GM19193 (cell line): ENCODE data around the gene CYP19A1.

ENCODE experiments used
- POLR2A ChIP-seq: IDR thresholded peaks from 4 replicates; pipeline ENCODE4 v1.6.1; 2011; ENCODE audit not compliant: insufficient read depth, insufficient read length; ENCODE audit errors: extremely low read depth

Gene CYP19A1

GRCh38 chr15:51267051-51267702 lies 71.2 kb downstream of the CYP19A1 start:
- TF ChIP-seq POLR2A: no peak

- no peak for TF ChIP-seq POLR2A
Measured at GRCh38 chr15:51266656-51267050, 71.7 kb downstream of the CYP19A1 start.

GRCh38 chr15:51265037-51265555 lies 73.3 kb downstream of the CYP19A1 start:
- no peak for TF ChIP-seq POLR2A

GRCh38 chr15:51263726-51264125 lies 74.7 kb downstream of the CYP19A1 start:
- TF ChIP-seq POLR2A: no peak

- no peak for TF ChIP-seq POLR2A
Measured at GRCh38 chr15:51263116-51263515, 75.3 kb downstream of the CYP19A1 start.

GRCh38 chr15:51262463-51262862 lies 75.9 kb downstream of the CYP19A1 start:
- TF ChIP-seq POLR2A: no peak

GRCh38 chr15:51260202-51260601 lies 78.2 kb downstream of the CYP19A1 start:
- no peak for TF ChIP-seq POLR2A

- TF ChIP-seq POLR2A: no peak
Measured at GRCh38 chr15:51255533-51255932, 82.9 kb downstream of the CYP19A1 start.

- no peak for TF ChIP-seq POLR2A
Measured at GRCh38 chr15:51253366-51253765, 85.0 kb downstream of the CYP19A1 start.

- no peak for TF ChIP-seq POLR2A
Measured at GRCh38 chr15:51252671-51253070, 85.7 kb downstream of the CYP19A1 start.

GRCh38 chr15:51251556-51251955 lies 86.8 kb downstream of the CYP19A1 start:
- no peak for TF ChIP-seq POLR2A

- no peak for TF ChIP-seq POLR2A
Measured at GRCh38 chr15:51250217-51251011, 88.0 kb downstream of the CYP19A1 start.

- no peak for TF ChIP-seq POLR2A
Measured at GRCh38 chr15:51245628-51246027, 92.8 kb downstream of the CYP19A1 start.

GRCh38 chr15:51244423-51244869 lies 94.0 kb downstream of the CYP19A1 start:
- no peak for TF ChIP-seq POLR2A

- no peak for TF ChIP-seq POLR2A
Measured at GRCh38 chr15:51243774-51244173, 94.6 kb downstream of the CYP19A1 start.

- TF ChIP-seq POLR2A: no peak
Measured at GRCh38 chr15:51240066-51240465, 98.3 kb downstream of the CYP19A1 start.

GRCh38 chr15:51237816-51238215 lies 100.6 kb downstream of the CYP19A1 start:
- TF ChIP-seq POLR2A: no peak
